GM18519 (cell line): ENCODE results near the gene NUTM1.

Experiments
- ATAC-seq: cut with Tn5 transposase; IDR thresholded peaks from one replicate; pipeline ENCODE4 v1.9.1; 2021; ENCODE audit warnings: mild to moderate bottlenecking, moderate library complexity; ENCODE audit not compliant: unreplicated experiment, low FRiP score

NUTM1 gene, protein sequence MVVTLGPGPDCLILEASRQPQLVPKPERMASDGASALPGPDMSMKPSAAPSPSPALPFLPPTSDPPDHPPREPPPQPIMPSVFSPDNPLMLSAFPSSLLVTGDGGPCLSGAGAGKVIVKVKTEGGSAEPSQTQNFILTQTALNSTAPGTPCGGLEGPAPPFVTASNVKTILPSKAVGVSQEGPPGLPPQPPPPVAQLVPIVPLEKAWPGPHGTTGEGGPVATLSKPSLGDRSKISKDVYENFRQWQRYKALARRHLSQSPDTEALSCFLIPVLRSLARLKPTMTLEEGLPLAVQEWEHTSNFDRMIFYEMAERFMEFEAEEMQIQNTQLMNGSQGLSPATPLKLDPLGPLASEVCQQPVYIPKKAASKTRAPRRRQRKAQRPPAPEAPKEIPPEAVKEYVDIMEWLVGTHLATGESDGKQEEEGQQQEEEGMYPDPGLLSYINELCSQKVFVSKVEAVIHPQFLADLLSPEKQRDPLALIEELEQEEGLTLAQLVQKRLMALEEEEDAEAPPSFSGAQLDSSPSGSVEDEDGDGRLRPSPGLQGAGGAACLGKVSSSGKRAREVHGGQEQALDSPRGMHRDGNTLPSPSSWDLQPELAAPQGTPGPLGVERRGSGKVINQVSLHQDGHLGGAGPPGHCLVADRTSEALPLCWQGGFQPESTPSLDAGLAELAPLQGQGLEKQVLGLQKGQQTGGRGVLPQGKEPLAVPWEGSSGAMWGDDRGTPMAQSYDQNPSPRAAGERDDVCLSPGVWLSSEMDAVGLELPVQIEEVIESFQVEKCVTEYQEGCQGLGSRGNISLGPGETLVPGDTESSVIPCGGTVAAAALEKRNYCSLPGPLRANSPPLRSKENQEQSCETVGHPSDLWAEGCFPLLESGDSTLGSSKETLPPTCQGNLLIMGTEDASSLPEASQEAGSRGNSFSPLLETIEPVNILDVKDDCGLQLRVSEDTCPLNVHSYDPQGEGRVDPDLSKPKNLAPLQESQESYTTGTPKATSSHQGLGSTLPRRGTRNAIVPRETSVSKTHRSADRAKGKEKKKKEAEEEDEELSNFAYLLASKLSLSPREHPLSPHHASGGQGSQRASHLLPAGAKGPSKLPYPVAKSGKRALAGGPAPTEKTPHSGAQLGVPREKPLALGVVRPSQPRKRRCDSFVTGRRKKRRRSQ

DNA sequence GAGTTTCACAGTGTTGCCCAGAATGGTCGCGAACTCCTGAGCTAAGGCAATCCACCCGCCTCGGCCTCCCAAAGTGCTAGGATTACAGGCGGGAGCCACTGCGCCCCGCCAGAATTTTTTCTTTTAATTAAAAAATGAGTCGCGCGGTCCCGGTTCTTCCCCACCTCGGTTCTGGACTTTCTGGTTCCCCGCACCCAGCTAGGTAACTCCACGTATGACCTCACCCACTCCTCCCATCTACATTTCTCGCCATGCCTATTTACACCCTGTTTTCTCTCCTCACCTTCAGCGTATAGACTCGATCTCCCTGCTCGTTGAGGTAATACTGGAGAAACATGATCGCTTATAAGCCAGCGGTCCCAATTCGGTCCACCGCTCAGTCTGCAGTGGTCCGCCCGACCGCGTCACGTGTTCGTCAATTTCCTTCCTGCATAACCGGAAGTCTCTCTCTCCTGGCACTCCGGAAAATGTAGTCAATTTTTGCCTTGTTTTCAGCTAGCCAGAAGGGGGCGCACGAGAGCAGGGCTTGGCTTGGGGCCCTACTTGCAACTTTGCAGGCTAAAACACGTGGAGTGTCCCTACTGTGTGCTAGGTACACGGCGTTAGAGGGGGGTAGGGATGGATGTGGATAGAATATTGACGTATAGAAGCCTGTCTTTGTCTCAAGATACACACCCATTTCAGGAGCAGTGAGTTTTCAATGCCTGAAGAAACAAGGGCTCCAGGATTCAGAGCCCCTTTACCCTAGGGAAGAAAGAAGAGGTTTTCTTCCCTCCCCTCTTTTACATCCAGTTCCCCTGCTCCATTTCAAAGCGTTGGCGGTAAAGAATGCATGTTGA, at the start of gene NUTM1, which contains the start of gene NOP10:
NUTM1 (plus strand) TSS at position 579 of the 839 bp plus-strand sequence. CDS start 382 bp downstream, outside the sequence.
NOP10 (minus strand) TSS at position 400 of the 839 bp plus-strand sequence; CDS start at position 337, 63 bp downstream.
- peak; percentile 62 for ATAC-seq

DNA sequence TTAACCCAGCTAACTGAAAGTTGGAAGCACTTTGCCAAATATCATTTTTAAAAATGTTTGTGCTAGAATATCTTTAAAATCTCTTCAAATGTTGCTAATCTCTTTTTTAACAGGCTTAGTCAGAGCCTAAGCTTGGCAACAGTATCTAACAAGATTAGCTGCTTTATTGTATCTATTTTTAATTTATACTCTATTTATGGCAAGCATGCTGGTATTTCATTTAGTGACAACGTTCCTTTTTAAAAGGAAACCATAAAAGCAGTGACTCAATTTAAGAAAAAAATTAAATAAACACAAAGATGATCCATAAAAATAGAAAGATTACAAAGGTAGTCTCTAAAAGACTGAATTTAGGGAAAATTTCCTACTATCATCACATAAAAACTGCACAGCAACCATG, 46.1 kb upstream of the NUTM1 start:
- ATAC-seq = no peak

DNA sequence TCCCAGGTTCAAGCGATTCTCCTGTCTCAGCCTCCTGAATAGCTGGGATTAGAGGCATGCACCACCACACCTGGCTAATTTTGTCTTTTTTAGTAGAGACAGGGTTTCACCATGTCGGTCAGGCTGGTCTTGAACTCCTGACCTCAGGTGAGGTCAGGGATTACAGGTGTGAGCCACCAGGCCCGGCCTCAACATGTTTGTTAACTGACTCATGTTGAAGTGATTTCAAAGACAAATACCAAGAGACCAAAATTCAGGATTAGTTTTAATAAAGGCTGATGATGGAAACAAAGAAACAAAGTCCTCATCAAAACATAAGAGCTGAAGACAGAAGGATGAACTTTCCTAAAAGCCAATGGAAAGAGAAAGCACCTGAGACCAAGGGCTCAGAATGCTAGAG, 42.1 kb upstream of the NUTM1 start:
- ATAC-seq = no peak

DNA sequence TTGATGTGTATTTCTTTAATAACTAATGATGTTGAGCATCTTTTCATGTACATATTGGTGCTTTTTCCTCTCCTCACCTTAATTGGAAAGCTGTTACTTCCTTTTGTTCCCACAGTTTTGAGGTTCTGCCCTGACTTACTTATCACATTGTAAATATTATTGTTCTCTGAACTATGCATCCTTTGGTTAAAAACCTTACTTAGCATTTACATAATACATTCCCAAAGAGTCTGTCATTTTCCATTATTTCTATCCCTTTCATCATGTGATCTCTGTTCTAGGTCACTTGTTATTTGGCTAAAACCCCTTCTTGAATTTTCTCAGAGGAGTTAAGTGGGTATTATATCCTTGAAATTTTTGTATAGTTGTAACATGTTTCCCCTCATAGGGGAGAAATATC, 38.5 kb upstream of the NUTM1 start:
- ATAC-seq = no peak

DNA sequence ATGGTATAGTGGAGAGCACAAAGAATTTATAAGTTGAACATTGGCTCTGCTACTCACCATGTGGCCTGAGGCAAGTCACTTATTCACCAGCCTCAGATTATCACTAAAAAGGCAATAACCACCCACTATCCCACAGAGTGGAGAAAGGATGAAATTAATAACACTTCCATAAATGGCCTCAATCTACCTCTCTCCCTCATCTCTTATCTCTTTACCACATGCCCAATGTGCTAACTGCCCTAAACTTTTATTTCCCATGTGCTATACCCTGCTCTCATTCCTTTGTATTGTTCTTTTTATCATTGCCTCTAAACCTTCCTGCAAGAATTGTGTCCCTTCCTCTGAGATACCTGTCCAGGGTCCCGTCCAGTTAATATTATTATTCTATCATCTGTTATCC, 31.6 kb upstream of the NUTM1 start:
- no peak for ATAC-seq

DNA sequence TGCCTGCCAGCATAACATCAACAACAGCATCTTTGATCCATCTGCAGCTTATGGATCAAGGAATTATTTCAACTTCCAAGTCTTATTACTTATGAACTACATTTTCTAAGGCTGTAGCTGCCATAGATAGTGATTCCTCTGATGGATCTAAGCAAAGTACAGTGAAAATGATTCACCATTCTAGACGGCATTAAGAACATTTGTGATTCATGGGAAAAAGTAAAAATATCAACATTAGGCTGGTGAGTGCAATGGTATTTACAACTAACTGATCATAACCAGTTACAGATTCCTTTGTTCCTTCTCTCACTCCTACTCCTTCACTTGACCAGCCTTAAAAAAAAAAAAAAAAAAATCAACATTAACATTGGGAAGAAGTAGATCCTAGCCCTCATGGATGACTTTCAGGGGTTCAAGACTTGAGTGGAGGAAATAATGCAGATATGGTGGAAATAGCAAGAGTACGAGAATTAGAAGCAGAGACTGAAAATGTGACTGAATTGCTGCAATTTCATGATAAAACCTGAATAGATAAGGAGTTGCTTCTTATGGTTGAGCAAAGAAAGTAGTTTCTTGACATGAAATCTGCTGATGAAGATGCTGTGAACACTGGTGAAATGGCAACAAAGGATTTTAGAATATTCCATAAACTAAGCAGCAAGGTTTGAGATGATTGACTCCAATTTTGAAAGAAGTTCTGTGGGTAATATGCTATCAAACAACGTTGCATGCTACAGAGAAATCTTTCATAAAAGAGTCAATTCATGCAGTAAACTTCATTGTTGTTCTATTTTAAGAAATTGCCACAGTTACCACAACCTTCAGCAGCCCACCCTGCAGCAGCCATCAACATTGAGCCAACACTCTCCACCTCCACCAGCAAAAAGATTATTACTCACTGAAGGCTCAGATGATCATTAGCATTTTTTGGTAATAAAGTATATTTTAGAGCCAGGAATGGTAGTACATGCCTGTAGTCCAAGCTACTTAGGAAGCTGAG, 28.3 kb upstream of the NUTM1 start:
- ATAC-seq = no peak

DNA sequence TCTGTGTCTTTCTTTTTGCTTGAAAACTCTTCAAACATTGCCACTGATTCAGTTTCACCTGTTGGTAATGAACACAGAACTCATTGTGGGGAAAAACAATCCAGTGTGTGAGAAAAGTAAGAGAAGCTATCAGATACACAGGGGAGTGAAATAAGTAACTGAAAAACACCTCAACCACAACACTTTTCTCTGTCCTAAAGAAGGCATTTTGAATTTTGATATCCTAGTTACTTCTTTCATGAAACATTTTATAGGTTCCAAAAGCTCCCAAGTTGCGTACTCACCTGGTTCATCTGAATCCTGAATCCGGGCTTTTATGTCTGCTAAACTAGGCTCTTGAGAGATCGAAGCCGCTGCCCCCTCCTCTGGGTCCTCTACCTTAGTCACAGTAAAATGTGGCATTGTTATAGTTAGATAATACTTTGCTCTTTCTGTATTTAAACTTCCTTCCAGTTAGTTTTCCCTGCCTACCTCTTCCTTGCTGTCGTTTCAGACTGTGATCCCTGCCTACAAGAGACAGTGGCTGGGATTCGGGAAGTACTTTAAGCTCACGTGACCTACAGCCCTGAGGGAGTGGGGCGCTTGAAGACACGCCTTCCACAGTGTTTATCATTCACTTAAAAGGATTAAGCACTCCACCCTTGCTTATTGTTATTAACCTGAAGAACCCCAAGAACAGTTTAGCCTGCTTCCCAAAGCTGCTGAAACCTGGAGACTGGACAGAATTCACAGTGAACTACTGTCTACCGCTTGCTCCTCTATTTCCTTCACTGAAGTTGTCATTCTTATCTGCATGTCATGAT, 24.6 kb upstream of the NUTM1 start:
- ATAC-seq = peak; percentile 39

DNA sequence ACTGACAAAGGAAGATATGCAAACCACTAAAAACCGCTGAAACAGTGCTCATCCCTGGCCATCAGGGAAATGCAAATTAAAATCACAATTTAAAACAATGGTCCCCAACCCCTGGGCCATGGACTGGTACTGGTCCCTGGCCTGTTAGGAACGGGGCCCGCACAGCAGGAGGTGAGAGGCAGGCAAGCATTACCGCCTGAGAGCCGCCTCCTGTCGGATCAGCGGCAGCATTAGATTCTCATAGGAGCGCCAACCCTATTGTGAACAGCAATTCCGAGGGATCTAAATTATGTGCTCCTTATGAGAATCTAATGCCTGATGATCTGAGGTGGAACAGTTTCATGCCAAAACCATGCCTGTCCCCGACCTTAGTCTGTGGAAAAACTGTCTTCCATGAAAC, 19.9 kb upstream of the NUTM1 start:
- no peak for ATAC-seq

DNA sequence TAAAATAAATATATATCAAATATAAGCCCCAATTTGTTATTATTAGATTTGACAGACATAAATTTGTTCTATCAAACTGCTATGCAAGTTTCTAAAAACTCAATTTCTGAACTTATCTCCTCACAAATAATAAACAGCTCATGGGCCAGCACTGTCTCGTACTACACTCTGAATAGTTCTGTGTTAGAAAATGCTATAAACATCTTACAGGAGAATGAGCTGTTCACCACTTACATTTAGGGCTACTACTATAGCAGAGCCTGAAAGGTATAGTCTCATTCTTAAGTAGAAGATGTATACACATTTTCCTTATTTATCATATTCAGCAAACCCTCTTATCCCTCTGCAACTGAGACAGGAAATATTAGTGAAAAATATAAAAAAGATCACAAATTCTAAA, 18.2 kb upstream of the NUTM1 start:
- ATAC-seq = no peak

DNA sequence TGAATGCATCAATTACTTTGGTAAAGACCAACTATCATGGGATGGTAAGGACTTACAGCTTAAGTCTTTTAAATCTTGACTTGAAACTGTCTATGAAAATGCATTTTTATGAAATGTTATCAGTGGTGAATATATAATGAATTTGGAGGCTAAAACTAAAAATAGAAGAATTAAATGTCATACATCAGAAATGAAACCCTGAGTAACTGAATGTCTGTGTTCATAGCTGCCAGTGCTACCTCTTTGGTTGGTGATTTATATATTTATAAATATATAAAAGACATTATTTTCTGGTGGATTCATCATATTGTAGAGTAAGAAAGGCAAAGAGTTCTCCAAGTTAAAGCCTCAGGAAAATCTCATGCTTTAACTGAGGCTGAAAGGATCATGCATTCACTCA, 17.7 kb upstream of the NUTM1 start:
- no peak for ATAC-seq

DNA sequence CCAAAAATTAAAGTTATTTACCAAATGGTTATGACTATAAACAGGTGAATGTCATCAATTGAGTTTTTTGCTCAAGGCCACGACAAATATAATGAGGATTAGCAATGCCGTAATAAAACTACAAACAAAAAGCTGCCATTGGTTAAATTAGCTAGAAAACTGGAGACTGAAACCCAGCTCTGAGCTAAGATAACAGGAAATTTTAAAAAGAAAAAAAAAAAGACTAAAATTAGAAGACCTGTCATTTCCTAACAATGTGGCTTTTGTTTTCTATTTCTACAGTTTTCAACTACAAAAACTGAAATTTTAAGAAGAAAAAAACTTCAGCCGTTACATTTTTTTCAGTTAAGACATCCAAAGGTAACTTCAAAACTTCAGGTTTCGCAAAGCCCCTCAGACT, 15.2 kb upstream of the NUTM1 start:
- no peak for ATAC-seq

DNA sequence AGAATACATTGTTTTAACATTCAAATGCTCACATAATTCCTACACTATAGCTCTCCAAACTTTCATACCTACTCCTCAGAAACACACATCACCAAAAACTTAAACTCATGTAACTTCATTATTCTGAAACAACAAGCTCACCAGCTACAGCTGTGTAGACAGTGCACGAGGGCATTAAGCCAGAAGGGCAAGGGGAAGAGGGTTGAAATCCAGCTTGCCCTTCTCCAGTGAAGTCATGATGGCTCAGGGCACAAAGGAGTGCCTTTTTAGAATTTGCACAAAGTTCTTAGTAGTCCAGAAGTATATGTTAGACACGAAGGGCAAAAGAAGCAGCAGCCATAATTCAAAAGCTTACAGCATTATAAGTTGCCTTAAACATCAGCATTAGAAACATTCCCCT, 14.1 kb upstream of the NUTM1 start:
- no peak for ATAC-seq

DNA sequence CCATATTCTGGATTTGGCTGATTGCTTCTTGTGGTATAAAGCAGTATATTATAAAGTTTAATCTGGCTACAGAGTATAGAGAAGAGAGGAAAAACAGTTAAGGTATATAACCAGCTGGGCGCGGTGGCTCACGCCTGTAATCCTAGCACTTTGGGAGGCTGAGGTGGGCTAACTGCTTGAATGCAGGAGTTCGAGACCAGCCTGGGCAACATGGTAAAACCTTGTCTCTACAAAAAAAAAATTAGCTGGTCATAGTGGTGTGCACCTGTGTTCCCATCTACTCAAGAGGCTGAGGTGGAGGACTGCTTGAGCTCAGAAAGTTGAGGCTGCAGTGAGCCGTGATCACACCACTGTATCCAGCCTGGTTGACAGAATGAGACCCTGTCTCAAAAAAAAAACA, 12.8 kb upstream of the NUTM1 start:
- no peak for ATAC-seq

DNA sequence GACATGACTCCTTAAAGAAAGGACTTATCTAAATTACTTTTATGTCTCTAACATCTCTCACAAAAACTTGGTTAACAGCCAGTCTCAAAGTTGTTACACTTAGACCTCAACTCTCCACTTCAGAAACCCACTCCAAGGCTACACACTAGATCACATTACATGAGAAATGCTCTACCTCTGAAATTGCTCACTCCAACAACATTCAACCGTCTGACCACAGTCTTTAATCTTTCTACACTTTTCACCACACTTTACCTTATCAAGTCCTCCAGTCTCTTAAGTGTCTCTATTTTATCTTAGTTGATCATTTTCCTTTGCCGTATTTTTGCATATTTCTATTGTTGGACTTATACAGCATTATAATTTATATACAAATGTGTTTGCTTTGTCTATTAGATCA, 11.3 kb upstream of the NUTM1 start:
- no peak for ATAC-seq

DNA sequence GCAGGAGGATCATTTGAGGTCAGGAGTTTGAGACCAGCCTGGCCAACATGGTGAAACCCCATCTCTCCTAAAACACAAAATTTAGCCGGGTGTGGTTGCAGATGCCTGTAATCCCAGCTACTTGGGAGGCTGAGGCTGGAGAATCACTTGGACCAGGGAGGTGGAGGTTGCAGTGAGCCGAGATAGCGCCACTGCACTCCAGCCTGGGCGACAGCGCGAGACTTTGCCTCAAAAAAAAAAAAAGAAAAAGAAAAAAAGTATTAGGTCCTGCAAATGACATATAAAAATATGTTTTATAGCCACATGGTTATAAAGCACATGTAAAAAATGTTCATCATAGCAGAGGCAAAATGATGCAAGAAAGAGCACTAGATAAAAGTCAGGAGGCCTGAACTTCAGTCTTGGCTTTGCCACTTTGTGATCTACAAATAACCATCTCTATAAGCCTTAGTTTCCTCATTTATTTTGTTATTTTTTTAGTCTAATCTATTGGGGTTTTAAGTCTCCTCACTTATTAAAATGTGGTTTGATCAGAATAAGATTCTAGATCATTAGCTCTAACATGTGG, 10.5 kb upstream of the NUTM1 start:
- ATAC-seq = no peak

DNA sequence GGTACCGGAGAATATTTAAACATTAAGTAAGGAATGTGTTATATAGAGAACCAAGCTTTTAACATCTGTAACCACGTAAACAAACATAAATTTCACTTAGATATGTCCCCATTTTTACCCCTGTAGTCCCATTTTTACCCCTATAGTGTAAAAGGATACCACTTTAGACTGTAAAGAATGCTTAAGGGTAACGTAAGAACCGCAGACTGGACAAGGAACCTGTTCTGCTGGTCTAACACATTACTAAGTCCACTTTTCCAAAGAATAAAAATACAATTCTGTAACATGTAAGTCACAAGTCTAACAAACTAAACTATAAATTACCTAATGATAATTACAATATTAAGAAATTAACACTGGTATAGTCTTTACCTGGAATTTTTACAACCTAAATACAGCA, 8.4 kb upstream of the NUTM1 start:
- no peak for ATAC-seq

DNA sequence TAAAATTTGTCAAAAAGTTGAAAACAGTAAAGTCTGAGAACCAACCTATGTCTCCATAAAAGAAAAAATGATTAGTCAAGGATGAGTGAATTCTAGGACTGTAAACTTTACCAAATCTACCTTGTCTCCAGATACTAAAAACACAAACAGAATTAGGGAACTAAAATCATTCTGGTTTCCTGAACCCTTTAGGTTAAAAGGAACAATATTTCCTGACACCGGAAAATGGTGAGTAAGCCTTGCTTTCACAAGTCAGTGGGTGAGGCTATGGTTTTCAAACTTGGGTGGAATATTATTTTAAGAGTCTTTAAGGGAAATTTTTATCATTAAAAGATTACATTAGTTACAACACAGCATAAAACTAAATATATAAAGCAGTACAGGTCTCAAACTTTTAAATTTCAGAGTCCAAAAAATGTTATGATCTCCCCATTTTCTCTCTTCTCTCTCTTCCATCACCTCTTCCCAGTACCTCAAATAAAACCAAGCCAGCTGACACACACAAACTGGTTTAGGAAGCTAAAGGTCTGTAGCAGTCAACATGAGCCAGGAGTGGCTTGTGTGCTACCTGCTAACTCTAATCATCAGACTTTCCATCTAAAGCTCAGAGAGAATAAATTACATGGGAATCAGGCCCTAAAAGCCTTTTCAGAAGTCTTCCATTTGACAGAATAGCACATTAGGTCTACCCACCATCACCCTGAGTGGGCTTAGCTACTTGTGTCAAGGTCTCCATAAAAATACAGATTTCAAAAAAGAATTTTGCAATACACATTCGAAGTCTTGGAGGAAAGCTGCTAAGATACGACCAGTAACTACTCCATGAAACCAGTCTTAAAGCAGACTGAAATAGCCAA, 7.7 kb upstream of the NUTM1 start:
- no peak for ATAC-seq
